Stimulated activated CD4-positive, alpha-beta T cell treated with anti-CD3 and anti-CD28 coated beads, Interleukin-2, amount 100 ng/mL, for 4 hours (primary cell): ENCODE results near the gene RPS21.
"Not testable (repeated sequence)": the region's sequence is repeated elsewhere in the genome, so short reads cannot be mapped to it uniquely, and the experiment has no call there.

Experiments
- DNase-seq: peaks from one replicate; pipeline ENCODE4 v3.0.0-alpha.2; 2020; ENCODE audit warnings: low read depth

Gene RPS21

GRCh38 chr20:62426059-62426348, 39.1 kb downstream of the RPS21 start:
- DNase-seq, result not testable (repeated sequence)

DNA sequence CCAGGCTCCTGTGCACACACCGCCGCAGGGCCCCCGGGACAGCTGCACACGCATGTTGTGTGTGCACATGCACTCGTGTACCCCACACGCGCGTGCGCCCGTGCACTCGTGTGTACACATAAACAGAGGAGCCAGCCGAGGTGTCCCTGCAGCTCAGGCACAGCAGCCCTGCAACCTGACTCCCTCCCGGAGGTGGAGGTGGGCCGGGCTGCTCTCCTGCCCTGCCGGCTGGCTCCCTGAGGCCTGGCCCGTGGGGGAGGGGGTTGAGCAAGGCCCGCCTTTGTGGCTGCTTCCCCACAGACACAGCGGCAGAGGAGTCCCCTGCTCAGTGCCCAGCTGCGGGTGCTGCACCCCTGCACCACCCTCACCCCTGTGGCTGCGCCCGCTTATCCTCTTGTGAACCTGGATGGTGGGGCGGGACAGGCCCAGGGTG, 39.8 kb downstream of the RPS21 start:
- DNase-seq, result no peak

DNA sequence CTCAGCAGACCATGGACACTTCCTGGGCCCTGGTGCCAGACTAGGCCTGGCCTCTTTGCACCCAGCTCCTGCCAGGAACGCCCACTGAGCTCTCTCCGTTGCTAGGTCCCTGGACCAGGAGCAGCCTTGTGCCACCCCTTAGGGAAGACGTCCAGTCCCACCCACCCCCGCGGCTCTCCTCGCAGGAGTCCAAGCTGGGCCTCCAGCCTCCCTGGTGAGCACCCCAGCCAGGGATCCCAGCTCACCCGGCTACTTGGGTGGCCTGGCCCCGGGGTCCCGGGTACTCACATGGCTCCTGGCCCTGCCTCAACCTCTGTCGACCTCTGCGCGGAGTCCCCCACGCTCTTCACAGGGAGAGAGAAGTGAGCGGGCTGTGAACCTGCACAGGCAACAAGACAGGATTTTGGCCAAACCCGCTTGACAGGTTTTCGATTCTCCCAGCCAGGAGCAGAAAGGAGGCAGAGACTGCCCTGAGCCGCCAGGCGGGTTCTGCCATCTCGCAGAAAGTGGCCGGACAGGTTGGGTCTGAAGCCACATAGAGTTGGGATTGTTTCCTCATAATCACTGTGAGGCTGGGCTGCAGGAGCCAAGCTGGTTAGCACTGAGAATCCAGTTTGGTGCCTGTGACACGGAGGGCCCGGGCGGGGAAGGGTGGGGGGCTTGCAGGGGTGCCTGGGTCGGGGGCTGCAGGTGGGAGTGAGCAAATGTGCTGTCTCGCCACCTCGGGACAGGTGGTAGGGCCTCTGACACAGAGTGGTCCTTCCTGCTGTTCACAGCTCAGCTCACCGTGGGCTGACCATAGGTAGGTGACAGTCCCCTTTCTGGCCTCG, 40.5 kb downstream of the RPS21 start, which contains the start of gene RBBP8NL:
RBBP8NL (minus strand) TSS at position 368 of the 830 bp plus-strand sequence. CDS start 7,892 bp downstream, outside the sequence.
- no peak for DNase-seq

GRCh38 chr20:62428002-62428372, 41.1 kb downstream of the RPS21 start:
- DNase-seq, result no peak

GRCh38 chr20:62428396-62429295, 41.7 kb downstream of the RPS21 start:
- DNase-seq, result no peak

DNA sequence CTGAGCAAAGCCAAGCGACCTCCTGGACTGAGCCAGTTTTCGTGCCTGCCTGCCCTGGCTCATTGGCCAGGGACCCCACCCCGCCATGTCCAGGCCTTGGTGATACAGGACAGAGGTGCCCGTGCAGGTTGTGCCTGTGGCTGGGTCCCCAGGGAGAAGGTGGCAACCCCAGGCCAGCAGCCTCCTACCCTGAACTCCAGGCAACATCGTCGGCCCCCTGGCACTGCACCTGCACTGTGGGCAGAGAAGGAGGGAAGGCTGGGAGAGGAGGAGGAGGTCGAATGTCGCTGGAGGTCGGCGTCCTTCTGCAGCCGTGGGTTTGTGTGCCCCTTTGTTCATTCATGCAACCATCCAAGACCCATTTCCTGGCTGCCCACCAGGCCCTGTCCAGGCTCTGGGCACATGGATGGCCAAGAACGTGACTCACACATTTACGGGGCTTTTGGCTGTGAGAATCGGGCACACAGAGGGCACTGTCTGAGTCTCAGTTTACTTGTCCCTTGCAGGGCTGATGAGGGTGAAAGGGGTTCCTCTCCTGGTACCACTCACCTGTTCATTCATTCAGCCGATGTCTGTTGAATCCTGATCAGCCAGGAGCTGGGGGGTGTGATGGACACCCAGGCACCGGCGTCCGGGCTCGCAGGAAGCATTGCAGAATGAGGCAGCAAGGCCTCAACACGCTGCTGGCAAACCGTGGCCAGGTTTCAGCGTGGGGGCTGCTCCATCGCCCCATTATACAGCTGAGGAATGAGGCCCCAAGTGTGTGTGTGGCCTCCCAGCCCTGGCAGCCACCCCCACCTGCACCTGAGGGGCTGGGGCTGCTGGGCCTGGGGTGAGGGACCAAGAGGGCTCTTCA, 42.8 kb downstream of the RPS21 start:
- DNase-seq, result no peak

GRCh38 chr20:62430311-62430853, 43.5 kb downstream of the RPS21 start:
- DNase-seq, result no peak

- DNase-seq, result no peak
These were observed 44.1 kb downstream of the RPS21 start for GRCh38 chr20:62430866-62431447.

DNA sequence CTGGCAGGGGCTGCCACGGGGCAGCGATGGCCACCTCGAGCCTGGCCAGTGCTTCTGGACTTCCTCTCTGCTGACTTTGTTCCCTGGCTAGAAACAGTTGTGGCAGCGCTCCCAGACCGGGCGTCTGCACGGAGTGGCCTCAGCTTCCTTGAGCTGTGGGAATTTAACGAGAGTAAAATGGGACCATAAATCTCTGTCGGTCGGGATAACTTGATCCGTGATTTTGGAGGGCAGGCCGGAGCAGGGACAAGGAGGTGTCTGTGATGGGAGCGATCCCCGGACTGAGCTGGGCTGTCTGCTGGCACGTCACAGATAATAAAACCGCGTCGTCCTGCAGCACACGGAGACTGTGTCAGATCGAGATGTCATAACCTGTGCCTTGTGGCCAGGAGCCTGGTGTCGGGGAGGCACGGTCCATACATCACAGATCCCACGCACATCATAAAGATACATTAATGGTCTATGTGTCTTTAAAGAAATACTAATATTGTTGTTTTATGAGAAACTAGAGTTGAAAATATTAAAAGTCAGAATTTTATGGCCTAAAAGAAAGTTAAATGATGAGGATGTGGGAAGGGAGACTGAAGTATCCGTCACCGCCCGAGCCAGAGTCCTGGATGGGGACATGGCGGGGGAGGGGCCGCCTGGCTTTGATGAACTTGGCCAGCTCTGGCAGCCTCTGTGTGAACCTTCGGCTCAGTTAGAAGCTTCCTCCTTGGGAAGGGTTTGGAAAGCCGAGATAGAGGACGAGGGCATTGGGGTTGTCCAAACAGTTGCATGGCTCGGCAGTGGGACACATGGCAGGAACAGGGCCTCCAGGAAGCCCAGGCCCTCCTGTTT, 47.0 kb downstream of the RPS21 start:
- DNase-seq, result no peak

DNA sequence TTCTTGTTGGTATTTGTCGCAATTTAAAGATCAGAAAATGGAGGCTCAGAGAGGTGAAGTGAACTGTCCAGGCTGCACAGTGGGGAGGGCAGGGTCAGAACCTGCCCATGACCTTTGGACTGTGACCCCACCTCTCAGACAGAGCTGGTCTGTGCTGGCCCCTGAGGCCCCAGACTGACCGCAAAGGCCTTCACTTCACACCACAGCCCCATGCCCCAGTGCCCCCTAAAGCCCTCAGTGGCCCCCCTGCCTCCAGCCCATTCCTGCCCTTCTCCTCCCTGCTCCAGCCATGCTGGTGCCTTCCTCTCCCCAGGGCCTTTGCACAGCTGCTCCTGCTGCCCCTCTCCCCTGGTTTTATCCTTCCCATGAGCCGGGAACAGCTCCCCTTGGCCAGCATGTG, 49.8 kb downstream of the RPS21 start:
- no peak for DNase-seq

DNA sequence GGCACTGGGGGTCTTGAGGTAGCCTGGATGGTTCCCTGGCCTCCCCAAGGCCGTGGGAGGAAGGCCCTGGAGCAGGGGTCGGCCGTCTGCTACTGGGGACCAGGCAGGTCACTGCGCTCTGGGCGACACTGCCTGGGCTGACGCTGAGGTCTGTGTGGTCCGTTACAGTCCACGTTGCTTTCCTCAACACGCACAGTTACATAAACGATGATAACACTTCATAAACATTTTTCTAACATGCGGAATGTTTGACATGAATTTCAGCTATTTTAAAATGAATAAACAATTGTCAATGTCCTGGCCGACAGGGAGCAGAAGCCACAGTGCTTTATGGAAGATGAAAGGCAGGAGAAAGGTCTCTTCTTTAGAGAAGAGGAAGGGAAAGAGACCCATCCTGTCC, 50.6 kb downstream of the RPS21 start:
- no peak for DNase-seq

DNA sequence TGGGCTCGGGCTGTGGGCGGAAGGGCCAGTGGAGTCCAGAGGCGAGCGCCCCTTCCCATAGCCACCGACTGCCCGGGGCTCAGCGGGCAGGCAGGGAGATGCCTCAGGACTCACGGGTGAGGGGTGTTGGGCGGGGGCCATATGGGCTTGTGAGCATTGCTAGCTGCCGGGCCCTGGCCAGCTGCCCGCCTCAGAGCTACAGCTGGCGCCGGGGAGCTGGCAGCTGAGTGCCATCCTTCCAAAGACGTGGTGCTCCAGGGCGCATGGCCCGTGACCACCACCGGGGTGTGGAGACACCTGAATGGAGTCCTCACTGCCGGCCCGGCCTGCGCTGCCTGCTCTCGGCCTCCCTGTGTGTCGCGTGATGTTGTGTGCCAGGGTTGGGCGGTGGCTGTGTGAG, 51.0 kb downstream of the RPS21 start:
- no peak for DNase-seq
